Measurements from ENCODE around the gene HDAC4. TPM values are rescaled to one million over a fixed set of nuclear protein-coding genes. Genes with fewer than 3 reads are reported as not detected.

HDAC4 gene
- total and polyA plus RNA-seq, 2 donors (not counting 1 experiment from before 2014, with no cell fraction given) = 13.5 to 46.0 TPM

GRCh38 chr2:239022437-239023260 is 378.2 kb downstream of the HDAC4 start:
- CTCF ChIA-PET = no interaction called here
- no peak for ATAC-seq (ENCODE audit: low read depth)
- Histone ChIP-seq H3K4me3 (ENCODE audit: control extremely low read depth in 1 of 5, extremely low read depth in 1 of 5, insufficient read depth in 1 of 5, low read depth in 2 of 5, low read length in 4 of 5) (no peak overlapping the region), H3K4me2 (replicated peaks; ENCODE audit: low read depth, low read length, poor library complexity, severe bottlenecking) (no peak overlapping the region), H3K79me2 (ENCODE audit: control insufficient read depth, insufficient read depth, low read length) (no peaks in the 10 kb centered on the region), H4K20me1 (ENCODE audit: control insufficient read depth, insufficient read depth, low read length, poor library complexity, severe bottlenecking) (no peaks in the 10 kb centered on the region), H3K9me3 (ENCODE audit: control extremely low read depth in 1 of 3, control insufficient read depth in 2 of 3, insufficient read depth in 1 of 3, low read length in 2 of 3) (peaks cover 0 to 7% (median 0%) of the 10 kb centered on the region in 3 donors), H3K9ac (ENCODE audit: low read length) (no peak overlapping the region), H2AFZ (ENCODE audit: insufficient read depth, low read depth, low read length, poor library complexity, severe bottlenecking) (no peak overlapping the region), H3K36me3 (replicated peaks in 1 of 2; ENCODE audit: control extremely low read depth in 1 of 2, control insufficient read depth in 1 of 2, extremely low read depth in 1 of 2, insufficient read depth in 2 of 2, low read length in 1 of 2) (no peaks in the 10 kb centered on the region), H3K27ac (ENCODE audit: low read length in 2 of 2) (no peak overlapping the region), H3K27me3 (replicated peaks in 1 of 4; ENCODE audit: control extremely low read depth in 1 of 4, control insufficient read depth in 3 of 4, insufficient read depth in 4 of 4, low read length in 3 of 4) (no peaks in the 10 kb centered on the region), H3K4me1 (ENCODE audit: control insufficient read depth in 2 of 2, insufficient read depth in 2 of 2, low read length in 2 of 2) (no peaks in the 10 kb centered on the region)
- peaks cover 17% of the 10 kb centered on the region for H3K27me3 Mint-ChIP-seq
- 88% methylated on average over 10 of the region's 16 CpGs for WGBS (ENCODE audit: insufficient coverage)
- H3K27ac Mint-ChIP-seq = no peak overlapping the region
- intact Hi-C loops (cut with micrococcal nuclease) = no loop called here
- H3K4me1 Mint-ChIP-seq = no peaks in the 10 kb centered on the region
- no peak overlapping the region for H3K4me3 Mint-ChIP-seq
- POLR2A ChIA-PET = no interaction called here
- TF ChIP-seq EZH2 (IDR thresholded peaks at IDR 0.05; ENCODE audit: borderline replicate concordance, insufficient read depth, low read depth, low read length, poor library complexity, severe bottlenecking) (no peak), CTCF (IDR thresholded peaks at IDR 0.05) (no peak)
- no peak for DNase-seq
- H3K9me3 Mint-ChIP-seq (ENCODE audit: insufficient read depth) = peaks cover 2% of the 10 kb centered on the region

GRCh38 chr2:239021651-239022436 is 379.0 kb downstream of the HDAC4 start:
- CTCF ChIA-PET = no interaction called here
- Histone ChIP-seq H4K20me1 (ENCODE audit: control insufficient read depth, insufficient read depth, low read length, poor library complexity, severe bottlenecking) (no peaks in the 10 kb centered on the region), H3K79me2 (ENCODE audit: control insufficient read depth, insufficient read depth, low read length) (no peaks in the 10 kb centered on the region), H3K27ac (ENCODE audit: low read length in 2 of 2) (no peak overlapping the region), H3K4me1 (ENCODE audit: control insufficient read depth in 2 of 2, insufficient read depth in 2 of 2, low read length in 2 of 2) (no peaks in the 10 kb centered on the region), H3K4me2 (replicated peaks; ENCODE audit: low read depth, low read length, poor library complexity, severe bottlenecking) (no peak overlapping the region), H2AFZ (ENCODE audit: insufficient read depth, low read depth, low read length, poor library complexity, severe bottlenecking) (no peak overlapping the region), H3K9ac (ENCODE audit: low read length) (no peak overlapping the region), H3K36me3 (replicated peaks in 1 of 2; ENCODE audit: control extremely low read depth in 1 of 2, control insufficient read depth in 1 of 2, extremely low read depth in 1 of 2, insufficient read depth in 2 of 2, low read length in 1 of 2) (no peaks in the 10 kb centered on the region), H3K4me3 (ENCODE audit: control extremely low read depth in 1 of 5, extremely low read depth in 1 of 5, insufficient read depth in 1 of 5, low read depth in 2 of 5, low read length in 4 of 5) (no peak overlapping the region), H3K27me3 (replicated peaks in 1 of 4; ENCODE audit: control extremely low read depth in 1 of 4, control insufficient read depth in 3 of 4, insufficient read depth in 4 of 4, low read length in 3 of 4) (no peaks in the 10 kb centered on the region), H3K9me3 (ENCODE audit: control extremely low read depth in 1 of 3, control insufficient read depth in 2 of 3, insufficient read depth in 1 of 3, low read length in 2 of 3) (peaks cover 0 to 7% (median 0%) of the 10 kb centered on the region in 3 donors)
- 89% methylated on average over 18 of the region's 18 CpGs for WGBS (ENCODE audit: insufficient coverage)
- Mint-ChIP-seq H3K4me3 (no peak overlapping the region), H3K9me3 (ENCODE audit: insufficient read depth) (peaks cover 2% of the 10 kb centered on the region), H3K27me3 (peaks cover 17% of the 10 kb centered on the region), H3K4me1 (no peaks in the 10 kb centered on the region), H3K27ac (no peak overlapping the region)
- POLR2A ChIA-PET = no interaction called here
- TF ChIP-seq CTCF (IDR thresholded peaks at IDR 0.05) (no peak), EZH2 (IDR thresholded peaks at IDR 0.05; ENCODE audit: borderline replicate concordance, insufficient read depth, low read depth, low read length, poor library complexity, severe bottlenecking) (no peak)
- intact Hi-C loops (cut with micrococcal nuclease) = no loop called here
- ATAC-seq (ENCODE audit: low read depth) (no peak), DNase-seq (no peak)
